Fibroblast of mammary gland (primary cell): Measurements from ENCODE around the gene YIPF6.

Source experiments
- DNase-seq: peaks from one replicate; pipeline ENCODE4 v3.0.0-alpha.2; 2010; ENCODE audit warnings: low read depth
- H3K4me3 ChIP-seq: 2 replicates; pipeline ENCODE4 v1.5.1; 2011; ENCODE audit warnings: low read depth, mild to moderate bottlenecking, low read length, moderate library complexity; ENCODE audit not compliant: control insufficient read depth
- TF ChIP-seq, protein P1 (sequence below): conservative IDR thresholded peaks from 2 replicates; pipeline ENCODE4 v1.5.1; 2011; ENCODE audit warnings: low read depth, low read length, inconsistent platforms; ENCODE audit not compliant: control insufficient read depth, insufficient read depth

YIPF6 gene

GRCh38 chrX:68498508-68499379 is at the start of gene YIPF6:
Gene YIPF6, plus strand, starts transcription at chrX:68499051. Its CDS starts 16 bp downstream, at chrX:68499067.
- DNase-seq, result peak; percentile 69
- peak within 1 kb of the TSS; percentile 69 for H3K4me3 ChIP-seq
- TF ChIP-seq, protein P1, sequence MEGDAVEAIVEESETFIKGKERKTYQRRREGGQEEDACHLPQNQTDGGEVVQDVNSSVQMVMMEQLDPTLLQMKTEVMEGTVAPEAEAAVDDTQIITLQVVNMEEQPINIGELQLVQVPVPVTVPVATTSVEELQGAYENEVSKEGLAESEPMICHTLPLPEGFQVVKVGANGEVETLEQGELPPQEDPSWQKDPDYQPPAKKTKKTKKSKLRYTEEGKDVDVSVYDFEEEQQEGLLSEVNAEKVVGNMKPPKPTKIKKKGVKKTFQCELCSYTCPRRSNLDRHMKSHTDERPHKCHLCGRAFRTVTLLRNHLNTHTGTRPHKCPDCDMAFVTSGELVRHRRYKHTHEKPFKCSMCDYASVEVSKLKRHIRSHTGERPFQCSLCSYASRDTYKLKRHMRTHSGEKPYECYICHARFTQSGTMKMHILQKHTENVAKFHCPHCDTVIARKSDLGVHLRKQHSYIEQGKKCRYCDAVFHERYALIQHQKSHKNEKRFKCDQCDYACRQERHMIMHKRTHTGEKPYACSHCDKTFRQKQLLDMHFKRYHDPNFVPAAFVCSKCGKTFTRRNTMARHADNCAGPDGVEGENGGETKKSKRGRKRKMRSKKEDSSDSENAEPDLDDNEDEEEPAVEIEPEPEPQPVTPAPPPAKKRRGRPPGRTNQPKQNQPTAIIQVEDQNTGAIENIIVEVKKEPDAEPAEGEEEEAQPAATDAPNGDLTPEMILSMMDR, result no peak

GRCh38 chrX:68451720-68452119 is 47.1 kb upstream of the YIPF6 start:
- DNase-seq, result no peak
- TF ChIP-seq, protein P1, result no peak
- H3K4me3 ChIP-seq, result no peak overlapping the region

- DNase-seq, result no peak
- no peak overlapping the region for H3K4me3 ChIP-seq
- TF ChIP-seq, protein P1, result no peak
Observed at GRCh38 chrX:68454476-68455150, 44.2 kb upstream of the YIPF6 start.

DNA sequence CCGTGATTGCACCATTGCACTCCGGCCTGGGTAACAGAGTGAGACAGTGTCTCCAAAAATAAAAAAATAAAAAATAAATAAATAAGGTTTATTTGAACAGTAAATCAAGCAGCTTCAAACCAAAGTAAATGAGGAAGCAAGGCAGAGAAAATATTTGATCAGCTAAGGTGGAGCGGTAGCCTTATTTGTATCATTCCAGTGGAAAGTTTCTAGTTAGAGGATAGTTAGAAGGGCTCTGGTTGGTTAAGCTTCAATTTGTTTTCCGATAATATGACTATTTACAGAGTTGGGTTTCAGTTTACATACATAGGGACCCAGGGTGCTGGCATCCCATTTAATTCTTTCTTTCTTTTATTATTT is 43.7 kb upstream of the YIPF6 start:
- H3K4me3 ChIP-seq, result no peak overlapping the region
- no peak for DNase-seq

GRCh38 chrX:68461093-68461492 is 37.8 kb upstream of the YIPF6 start:
- H3K4me3 ChIP-seq, result no peak overlapping the region
- no peak for DNase-seq
- TF ChIP-seq, protein P1, result no peak

More for the DNA sequence above, 43.7 kb upstream of the YIPF6 start:
- TF ChIP-seq, protein P1, result no peak

- TF ChIP-seq, protein P1, result no peak
- no peak for DNase-seq
- H3K4me3 ChIP-seq, result no peak overlapping the region
Observed at GRCh38 chrX:68461576-68461975, 37.3 kb upstream of the YIPF6 start.
